HG03196 (cell line): Measurements from ENCODE around the gene NRXN3.

Experiments
- ATAC-seq: cut with Tn5 transposase; IDR thresholded peaks from one replicate; pipeline ENCODE4 v1.9.1; 2021; ENCODE audit not compliant: unreplicated experiment

The NRXN3 gene

DNA sequence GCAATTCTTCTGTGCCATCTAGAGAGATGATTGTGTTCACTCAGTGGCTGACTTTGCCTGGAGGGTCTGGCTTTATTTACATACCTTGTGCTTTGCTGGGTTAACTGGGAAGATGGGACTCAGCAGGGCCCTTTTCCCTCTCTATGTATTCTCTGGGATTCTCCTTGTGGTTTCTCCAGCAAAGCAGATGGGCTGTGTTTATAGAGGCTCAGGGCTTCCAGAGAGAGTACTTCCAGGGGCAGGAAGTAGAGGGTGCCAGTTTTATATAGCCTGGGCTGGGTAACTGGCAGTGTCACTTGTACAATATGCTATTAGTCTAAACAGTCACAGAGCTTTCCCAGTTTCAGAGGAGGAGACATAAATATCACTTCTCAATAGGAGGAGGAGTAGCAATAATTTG lies 1531.2 kb downstream of the NRXN3 start:
- no peak for ATAC-seq

DNA sequence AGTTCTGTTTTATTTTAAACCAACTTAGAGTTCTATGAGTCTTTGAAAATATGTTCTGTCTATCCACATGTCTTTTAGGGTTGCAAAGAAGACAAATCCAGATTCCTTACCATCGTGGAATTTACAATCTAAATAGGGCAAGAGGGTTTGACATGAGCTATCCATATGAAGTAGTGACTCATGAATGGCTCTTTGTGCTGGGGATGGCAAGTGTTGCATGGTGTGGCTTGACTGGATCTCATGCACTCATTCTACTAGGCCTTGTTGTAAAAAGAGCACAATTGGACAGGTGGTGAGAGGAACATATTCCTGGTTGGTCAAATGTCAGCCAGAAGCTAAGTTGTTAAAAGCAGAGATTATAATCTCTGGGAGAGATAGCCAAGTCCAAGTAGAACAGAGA lies 1532.0 kb downstream of the NRXN3 start:
- ATAC-seq, result no peak

DNA sequence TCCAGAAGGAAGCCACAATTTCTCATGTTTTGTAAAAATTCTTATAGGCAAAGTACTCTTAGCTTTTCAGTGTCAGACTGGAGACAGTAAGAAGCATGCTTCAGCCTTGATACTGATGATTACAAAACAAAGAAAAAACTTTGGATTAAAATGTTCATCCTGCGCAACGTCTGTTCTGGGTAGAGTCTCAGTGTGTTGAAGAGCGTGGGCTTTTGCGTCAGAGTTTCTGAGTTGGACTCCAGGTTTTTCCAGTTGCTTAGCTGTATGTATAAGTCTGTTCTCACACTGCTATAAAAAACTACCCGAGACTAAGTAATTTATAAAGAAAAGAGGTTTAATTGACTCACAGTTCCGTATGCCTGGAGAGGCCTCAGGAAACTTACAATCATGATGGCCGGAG lies 1533.0 kb downstream of the NRXN3 start:
- no peak for ATAC-seq

DNA sequence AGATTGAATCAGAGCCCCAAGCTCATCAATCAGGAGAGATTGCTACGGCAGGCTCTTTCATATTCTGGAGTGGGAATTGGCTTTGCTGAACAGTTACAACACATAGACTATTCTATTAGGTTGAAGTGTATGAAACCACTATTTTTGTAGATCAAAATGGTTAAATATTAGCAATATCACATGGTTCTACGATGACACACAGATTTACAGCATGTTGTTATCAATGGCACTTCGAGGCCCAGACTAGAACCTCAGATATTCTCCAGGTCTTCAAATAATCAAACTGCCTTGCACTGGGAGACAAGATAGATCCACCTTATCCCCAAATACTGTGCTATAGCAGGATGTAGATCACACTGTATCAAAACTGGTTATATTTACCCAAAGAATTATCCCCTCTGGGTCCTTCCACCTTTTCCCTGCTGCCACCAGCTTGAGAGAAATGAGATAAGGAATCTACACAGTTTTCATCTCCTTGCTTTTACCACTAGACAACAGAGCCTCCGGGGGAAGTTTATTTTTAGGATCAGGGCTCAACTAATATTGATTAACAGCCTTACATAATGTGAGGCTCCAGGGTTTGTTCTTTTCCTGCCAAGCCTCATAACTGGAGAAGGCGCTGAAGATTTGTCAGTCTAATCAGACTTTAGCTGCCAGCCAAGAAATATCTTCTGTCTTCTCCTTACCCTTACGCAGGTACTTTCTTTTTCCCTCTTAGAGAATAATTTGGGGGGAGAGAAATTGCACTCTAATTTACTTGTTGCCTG lies 1534.1 kb downstream of the NRXN3 start:
- no peak for ATAC-seq

DNA sequence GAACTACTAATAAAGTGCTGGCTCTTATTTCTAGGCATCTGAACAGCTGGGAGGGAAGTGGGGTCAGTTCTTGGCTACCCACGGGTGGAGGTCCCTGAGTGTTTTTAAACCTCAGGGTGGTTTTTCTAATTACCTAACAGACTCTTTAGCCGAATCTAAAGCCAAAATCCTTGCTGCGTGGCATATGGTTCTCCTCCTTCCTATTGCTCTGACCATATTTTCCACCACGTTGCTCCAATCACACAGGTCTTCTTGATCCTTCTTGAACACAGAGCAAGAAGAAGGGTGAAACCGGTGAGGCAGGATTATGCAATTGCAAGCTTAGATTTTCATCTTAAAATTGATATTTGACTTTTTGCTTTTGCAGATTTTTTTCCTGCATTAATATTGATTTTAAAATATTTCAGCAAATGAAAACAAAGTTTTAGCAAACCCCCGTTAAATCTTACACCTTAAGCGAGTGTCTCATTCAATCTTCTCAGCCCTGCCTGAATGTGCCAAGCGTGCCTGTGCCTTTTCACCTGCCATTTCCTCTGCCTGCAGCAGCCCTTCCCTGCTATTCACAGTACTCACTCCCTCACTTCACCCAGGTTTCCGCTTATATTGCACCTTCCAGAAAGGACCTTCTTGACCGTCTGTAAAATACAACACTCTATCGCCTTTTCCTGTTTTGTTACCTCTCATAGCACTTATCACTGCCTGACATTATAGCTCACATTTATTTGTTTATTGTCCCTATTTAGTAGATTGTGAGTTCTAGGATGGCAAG lies 1535.1 kb downstream of the NRXN3 start:
- ATAC-seq, result no peak

DNA sequence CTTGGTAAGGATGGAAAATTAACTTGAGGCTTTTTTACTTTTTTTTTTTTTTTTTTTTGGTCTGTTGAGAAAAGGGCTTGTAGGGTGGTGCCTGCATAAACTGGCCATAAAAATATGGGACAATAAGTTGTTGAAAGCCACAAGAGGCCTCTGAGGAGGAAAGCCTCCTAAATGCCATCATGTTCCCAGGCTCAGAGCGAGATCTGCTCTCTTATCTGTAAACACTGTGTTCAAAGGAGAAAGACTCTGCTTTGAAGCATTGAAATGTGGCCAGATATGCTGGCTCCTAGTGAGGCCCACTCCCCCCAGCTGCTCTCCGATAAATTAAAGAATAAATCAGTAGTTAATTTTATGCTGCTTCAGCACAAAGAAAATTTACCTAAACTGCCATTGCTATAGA lies 1536.2 kb downstream of the NRXN3 start:
- no peak for ATAC-seq

DNA sequence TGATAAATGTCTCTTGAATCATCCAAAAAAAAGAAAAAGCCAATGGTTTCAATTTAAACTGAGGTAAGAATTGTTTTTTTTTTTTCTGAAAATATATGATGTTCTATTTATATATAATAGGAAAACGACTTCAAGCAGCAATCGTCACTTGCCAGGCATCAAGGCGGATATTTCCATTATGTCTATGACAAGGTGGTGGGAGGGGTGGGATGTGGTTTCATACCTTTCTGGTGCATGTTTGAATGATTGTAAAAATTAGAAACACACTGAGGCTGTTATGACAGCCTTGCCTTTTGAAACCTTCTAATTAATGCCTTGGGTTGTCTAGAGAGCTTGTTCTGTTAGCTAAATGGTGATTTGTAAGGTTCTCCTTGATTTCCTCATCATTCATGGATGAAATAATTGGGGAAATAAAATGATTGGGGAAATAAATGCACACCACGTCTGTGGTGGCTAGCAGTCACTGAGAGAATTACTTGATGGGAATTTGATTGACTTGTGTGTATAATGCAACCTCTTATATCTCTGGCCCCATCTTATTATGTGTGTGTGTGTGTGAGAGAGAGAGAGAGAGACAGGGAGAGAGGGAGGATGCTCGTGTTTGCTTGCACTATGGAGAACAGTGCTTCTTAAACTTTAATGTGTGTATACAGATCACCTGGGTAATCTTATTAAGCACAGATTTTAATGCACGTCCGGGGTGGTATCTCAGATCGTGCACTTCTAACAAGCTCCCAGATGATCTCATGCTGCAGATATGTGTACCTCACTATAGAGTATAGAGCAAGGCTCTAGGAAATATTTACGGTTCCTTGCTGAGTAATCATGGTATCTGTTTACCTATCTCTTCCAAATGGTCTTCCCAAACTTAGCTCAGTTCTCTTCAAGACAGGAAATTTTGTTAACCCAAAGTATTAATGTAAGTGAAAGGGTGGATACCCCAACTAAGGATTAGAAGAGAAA lies 1538.5 kb downstream of the NRXN3 start:
- no peak for ATAC-seq

DNA sequence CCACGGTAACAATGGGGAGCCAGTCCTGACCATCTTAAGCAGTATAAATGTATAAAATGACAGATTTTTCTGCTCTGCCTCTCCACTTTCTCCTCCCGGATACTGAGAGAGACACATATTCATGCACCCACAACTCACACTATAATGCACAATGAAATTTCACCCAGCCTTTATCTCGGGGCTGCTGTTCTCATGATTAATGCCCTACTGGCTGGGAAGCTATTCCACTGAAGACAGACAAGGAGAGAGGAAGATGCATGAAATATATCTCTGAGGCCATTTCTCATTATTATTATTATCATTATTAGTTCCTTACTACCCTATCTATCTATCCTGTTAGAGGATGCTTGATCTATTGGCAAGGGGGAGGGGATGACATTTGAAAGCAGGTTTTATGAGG lies 1539.4 kb downstream of the NRXN3 start:
- ATAC-seq, result no peak

DNA sequence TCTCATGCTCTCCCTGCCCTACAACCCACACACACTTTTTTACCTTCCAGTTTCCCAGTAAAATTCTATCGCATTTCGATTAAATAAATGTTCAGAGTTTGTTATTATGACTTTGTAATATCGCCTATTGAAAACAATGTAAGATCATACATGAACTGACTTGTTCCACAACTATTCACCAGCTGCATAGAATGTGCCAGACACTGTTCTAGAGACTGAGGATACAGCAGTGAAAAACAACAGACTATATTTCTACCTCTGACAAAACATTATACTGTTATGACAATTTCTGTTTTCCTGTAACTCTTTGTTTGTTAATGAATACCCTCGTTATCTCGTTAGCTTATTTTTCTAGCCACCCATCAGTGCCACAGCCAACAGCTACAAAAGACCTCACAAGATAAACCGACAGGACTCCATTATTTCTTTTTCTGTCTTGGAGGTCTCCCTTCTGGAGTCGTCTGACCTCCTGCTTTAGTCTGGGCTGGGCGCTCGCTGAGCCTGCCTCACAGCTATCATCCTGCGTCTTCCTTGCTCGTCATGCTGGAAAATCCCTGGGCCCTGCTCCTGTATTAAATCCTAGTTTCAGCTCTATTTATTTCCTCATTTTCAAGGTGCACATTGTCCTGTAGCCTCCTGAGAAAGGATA lies 1542.3 kb downstream of the NRXN3 start:
- no peak for ATAC-seq

DNA sequence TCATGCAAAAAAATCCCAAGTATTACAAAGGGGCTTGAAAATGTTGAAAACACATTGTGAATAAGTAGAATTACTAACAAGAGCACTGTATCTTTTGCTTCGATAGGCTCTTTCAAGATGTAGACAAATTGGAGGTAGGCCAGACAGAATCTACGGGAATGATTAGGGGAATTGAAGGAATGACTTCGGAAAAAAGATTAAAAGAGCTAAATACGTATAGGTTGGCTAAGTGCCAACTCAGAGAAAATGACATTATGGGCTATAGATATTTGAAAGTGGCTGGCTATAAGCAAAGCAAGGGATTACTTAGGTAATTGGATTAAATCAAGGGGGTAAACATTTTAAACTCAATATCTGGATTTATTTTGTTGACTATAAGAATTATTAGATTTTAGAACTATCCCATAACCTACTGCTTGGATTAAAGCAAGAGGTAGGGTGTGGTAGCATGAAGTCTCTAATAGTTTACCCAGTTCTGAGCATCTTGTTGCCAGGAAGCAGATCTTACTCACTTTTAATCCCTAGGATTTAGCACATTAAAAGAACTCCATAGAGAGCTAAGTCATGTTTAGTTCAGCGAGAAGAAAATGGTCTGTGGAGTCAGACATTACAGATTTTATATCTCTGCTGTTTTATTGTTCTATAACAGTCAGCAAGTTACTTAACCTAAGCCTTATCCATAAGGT lies 1551.4 kb downstream of the NRXN3 start:
- ATAC-seq, result no peak

DNA sequence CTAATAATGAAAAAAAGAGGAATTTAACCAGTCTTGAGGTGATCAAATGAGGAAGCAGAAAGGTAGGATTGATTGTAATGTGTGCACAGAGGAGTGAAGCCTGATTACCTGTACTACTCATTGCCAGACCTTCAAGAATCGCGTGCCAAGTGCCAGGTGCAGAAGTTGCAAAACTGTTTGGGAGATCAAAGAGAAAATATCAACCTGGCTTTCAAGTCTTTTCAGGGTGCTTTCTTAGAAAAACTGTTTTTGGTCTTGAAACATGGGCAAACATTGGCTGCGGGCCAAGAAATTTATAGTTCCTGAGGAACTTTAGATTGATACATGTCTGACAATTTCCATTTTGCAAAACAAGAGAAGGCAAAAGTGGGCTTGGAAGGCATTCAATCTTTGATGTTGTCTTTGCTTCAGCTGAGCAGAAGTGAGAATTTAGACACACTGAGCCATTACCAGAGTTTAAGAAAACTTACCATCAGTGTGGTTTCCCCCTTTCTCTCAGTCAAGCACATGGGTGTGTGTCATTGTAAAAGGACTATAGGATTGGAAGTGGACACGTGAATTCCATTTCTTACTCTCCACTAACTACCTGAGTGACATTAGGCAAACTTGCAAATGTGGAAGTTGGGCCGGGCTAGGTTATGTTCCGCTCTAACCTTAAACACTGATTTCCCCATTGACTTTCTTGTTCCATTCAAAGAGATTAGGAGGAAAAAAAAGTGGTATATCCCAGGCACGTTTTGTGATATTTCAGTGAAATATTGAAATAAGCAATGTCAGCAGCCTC lies 1555.0 kb downstream of the NRXN3 start:
- no peak for ATAC-seq

DNA sequence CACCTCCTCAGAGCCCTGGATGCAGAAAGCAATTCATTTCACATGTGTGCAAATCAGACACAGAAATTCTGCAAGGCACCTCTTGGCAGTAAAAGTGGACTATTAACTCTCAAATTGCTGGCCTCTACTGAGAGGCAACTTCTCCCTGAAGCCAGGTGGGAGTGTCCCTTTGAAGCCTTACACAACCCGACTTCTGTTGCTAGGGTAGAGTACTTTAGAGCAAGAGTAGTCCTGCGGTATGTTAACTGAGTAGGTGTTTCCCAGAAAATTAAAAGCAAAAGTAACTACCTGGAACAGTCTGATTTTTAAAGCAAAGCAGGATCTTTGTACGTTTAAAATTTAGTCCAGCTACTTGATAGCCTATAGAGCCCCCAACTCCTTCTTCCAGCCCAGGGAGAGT lies 1557.7 kb downstream of the NRXN3 start:
- no peak for ATAC-seq

DNA sequence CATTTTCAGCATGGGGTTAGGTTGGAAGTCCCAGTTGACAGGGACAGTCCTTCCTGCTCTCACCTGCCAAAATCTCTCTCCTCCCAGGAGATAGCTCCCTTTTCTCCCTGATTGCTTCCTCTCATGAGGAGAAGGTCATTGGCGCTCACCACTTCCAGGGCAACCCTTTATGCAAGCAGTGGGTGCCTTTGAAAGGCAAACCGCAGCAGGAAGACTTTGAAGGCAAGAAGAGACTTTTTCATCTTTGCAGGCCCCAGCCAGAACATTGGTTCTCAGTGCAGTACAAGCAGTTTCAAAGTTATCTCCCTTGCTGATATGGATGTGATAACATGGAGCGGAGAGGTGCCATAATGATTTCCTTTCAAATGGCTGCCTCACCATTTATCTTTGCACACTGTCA lies 1558.2 kb downstream of the NRXN3 start:
- ATAC-seq, result no peak

DNA sequence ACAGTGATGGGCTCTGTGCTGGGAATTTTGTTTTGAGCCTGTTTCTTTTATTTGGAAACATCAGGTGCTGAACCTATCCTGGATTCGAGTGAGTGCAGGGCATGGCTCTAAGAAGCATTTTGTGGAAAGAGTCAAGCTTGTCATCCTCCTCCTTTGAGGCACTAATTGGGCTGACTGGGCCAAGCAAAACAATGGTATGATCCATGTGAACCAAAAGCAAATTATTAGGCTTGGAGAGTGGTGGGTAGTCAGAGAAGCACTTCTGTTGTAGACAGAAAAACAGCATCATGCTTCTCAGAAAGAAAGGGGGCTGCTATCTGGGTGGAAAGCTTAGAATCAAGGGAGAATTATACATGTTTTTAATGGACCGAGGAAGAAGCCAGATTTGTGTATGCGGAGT lies 1559.6 kb downstream of the NRXN3 start:
- no peak for ATAC-seq

DNA sequence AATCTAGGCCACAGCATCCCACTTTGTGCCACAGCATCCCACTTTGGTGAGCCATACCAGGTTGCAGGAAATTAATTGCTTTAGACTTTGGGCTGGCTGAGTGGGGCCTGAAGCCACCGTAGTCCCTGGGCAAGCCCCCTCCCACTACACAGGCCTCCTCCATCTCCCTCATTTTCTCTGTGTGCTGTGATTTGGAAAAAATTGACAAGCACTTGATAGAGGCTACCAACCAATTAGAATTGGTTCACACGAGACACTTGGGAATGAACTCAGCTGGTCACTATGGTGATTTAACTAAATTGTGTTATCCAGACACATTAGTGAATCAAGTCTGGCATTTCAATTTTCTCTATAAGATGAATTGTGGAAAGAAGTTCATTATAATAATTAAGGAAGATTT lies 1560.0 kb downstream of the NRXN3 start:
- ATAC-seq, result no peak

DNA sequence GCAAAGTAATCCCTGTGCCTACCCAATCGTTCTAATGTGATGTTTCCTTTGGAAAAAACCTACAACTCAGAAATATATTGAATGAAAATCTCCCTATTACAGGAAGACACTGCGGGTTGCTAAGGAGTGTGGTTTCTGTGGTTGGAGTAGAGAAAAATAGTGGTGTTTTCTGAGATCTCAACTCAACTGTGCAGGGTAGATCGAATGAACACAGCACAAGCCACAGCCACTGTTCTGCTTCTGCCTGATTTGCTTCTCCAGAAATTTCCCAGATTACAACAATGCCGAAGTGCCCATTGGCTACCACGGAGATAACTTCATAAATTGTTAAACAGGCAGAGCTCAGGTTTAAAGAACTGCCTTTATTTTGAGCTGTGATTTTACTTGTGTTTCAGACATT lies 1560.8 kb downstream of the NRXN3 start:
- ATAC-seq, result no peak

DNA sequence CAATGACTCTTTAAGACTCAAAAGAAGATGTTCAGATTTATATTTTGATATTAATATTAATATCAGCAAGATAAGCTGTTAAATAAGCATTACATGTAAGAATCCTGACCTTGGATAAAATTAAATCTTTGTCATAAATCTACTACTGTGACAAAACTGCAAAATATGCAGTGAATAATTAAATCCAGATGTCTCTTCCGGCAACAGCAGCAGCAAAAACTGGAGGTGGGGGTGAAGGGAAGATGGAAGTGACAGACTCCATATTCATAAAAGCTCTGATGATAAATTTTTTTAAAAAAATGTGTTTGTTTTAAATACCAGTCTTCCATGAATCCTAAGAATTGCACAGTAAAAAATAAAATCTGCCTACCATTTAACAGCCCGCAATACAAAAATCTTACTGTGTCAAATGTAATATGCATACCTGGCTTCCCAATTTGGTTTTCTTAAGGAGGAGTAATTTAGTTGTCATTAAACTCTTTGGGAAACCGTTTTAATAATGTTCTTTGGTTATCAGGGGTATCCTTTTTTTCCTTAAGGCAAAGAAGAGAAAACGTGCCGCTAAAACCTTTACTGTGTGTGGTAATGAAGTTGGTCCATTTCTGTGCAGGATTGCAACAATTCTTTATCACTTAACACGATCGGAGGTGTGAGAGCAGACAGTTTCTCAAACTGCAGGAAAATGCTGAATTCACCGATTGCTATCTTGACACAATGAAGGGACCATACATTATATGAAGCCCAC lies 1562.9 kb downstream of the NRXN3 start:
- no peak for ATAC-seq

DNA sequence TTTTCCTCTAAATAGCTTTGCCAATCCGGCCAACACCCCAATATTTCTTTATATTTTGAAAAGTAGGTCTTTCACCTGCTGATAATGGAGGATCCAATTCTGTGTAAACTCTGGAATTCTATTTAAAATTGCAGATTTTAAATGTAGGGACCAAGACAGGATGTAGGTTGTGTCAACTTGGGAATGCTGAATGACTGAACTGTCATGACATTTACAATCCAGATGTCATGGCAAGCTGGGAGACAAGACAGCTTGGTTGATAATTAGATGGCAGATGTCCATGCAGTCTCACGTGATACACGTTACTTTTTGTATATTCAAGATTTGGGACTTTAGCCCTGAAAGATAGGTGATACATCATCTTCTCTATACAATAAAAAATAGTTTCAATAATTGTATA lies 1564.0 kb downstream of the NRXN3 start:
- no peak for ATAC-seq

DNA sequence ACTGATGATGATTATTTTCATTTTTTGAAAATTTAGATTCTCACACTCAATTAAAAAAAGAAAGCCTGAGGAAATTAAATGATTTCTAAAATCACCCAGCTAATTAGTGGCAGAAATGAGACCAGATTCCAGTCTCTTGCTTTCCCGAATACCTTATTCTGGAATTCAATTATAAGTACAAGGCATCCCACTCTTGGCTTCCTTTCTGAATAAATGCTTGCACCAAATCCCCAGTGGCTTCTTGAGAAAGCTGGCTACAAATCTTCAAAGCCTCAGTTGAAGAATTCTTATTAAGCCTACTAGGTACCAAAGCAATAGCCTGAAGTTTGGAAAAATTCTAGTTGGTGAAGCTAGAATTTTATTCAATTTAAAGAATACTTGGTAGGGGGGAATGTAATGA lies 1564.5 kb downstream of the NRXN3 start:
- ATAC-seq, result no peak
